Subcutaneous abdominal adipose tissue (tissue), 5 donors: ENCODE data around the gene RNF175.

ENCODE experiments used
- H3K27ac ChIP-seq: one replicate; pipeline ENCODE4 v1.7.0; 2013; ENCODE audit warnings: low read depth, mild to moderate bottlenecking, inconsistent platforms, low read length, moderate library complexity
- H3K27me3 ChIP-seq, 5 donors: one replicate each; pipeline ENCODE4 v1.7.0; 2013; ENCODE audit warnings: low read length in 5 of 5, inconsistent platforms in 1 of 5; ENCODE audit not compliant: control insufficient read depth in 5 of 5, insufficient read depth in 4 of 5
- H3K36me3 ChIP-seq, 5 donors: one replicate each; pipeline ENCODE4 v1.7.0; 2013; ENCODE audit warnings: low read length in 5 of 5; ENCODE audit not compliant: control insufficient read depth in 5 of 5, insufficient read depth in 5 of 5
- H3K4me1 ChIP-seq, 5 donors: one replicate each; pipeline ENCODE4 v1.7.0; 2013; ENCODE audit warnings: low read length in 5 of 5, mild to moderate bottlenecking in 3 of 5, moderate library complexity in 1 of 5; ENCODE audit not compliant: control insufficient read depth in 5 of 5, insufficient read depth in 5 of 5
- H3K4me3 ChIP-seq, 5 donors: one replicate each; pipeline ENCODE4 v1.7.0; 2013; ENCODE audit warnings: low read length in 5 of 5, low read depth in 1 of 5
- H3K9ac ChIP-seq, 5 donors: one replicate each; pipeline ENCODE4 v1.7.0; 2013; ENCODE audit warnings: low read length in 5 of 5, mild to moderate bottlenecking in 4 of 5, moderate library complexity in 3 of 5
- H3K9me3 ChIP-seq, 5 donors: one replicate each; pipeline ENCODE4 v1.7.0; 2013; ENCODE audit warnings: low read length in 5 of 5; ENCODE audit not compliant: control insufficient read depth in 5 of 5
- donor health status: healthy.
- donor health status: healthy.
- donor health status: healthy.
- donor health status: healthy.
- donor health status: healthy.

RNF175 gene

GRCh38 chr4:153792618-153793247 lies 32.9 kb upstream of the RNF175 start:
- no peaks in the 10 kb centered on the region for H3K36me3 ChIP-seq
- H3K9ac ChIP-seq: peak overlapping the region in 3 of 5 donors; percentile 1 to 62 (median 26)
- no peaks in the 10 kb centered on the region for H3K9me3 ChIP-seq
- peaks cover 21 to 50% (median 37%) of the 10 kb centered on the region in 5 donors for H3K27me3 ChIP-seq
- peaks cover 5 to 48% (median 47%) of the 10 kb centered on the region in 5 donors for H3K4me1 ChIP-seq
- no peak overlapping the region for H3K27ac ChIP-seq
- peak overlapping the region; percentile 40 to 70 (median 68) for H3K4me3 ChIP-seq

GRCh38 chr4:153791746-153792617 lies 32.2 kb upstream of the RNF175 start:
- Histone ChIP-seq H3K9ac (peak overlapping the region in 3 of 5 donors; percentile 1 to 81 (median 54)), H3K36me3 (no peaks in the 10 kb centered on the region), H3K4me3 (peak overlapping the region; percentile 40 to 86 (median 68)), H3K27me3 (peaks cover 21 to 56% (median 41%) of the 10 kb centered on the region in 5 donors), H3K4me1 (peaks cover 5 to 55% (median 49%) of the 10 kb centered on the region in 5 donors), H3K9me3 (no peaks in the 10 kb centered on the region), H3K27ac (no peak overlapping the region)

- no peak overlapping the region for H3K9ac ChIP-seq
- H3K27ac ChIP-seq: no peak overlapping the region
These were observed 31.2 kb upstream of the RNF175 start for GRCh38 chr4:153790962-153791551.

GRCh38 chr4:153790500-153790865 lies 30.7 kb upstream of the RNF175 start:
- no peak overlapping the region for H3K27ac ChIP-seq
- no peak overlapping the region for H3K9ac ChIP-seq
- H3K4me3 ChIP-seq: peak overlapping the region in 2 of 5 donors; percentile 4 to 53
- H3K9me3 ChIP-seq: no peaks in the 10 kb centered on the region
- peaks cover 21 to 64% (median 42%) of the 10 kb centered on the region in 5 donors for H3K27me3 ChIP-seq
- no peaks in the 10 kb centered on the region for H3K36me3 ChIP-seq
- peaks cover 5 to 61% (median 49%) of the 10 kb centered on the region in 5 donors for H3K4me1 ChIP-seq

More at GRCh38 chr4:153790962-153791551, 31.2 kb upstream of the RNF175 start:
- H3K4me3 ChIP-seq: peak overlapping the region in 4 of 5 donors; percentile 40 to 70 (median 68)
- H3K27me3 ChIP-seq: peaks cover 21 to 62% (median 42%) of the 10 kb centered on the region in 5 donors
- H3K4me1 ChIP-seq: peaks cover 5 to 60% (median 49%) of the 10 kb centered on the region in 5 donors
- H3K9me3 ChIP-seq: no peaks in the 10 kb centered on the region
- no peaks in the 10 kb centered on the region for H3K36me3 ChIP-seq

- Histone ChIP-seq H3K4me3 (peak overlapping the region in 3 of 5 donors; percentile 17 to 66 (median 56)), H3K27ac (no peak overlapping the region), H3K4me1 (peaks cover 5 to 61% (median 49%) of the 10 kb centered on the region in 5 donors), H3K9ac (peak overlapping the region in 1 of 5 donors; percentile 62), H3K27me3 (peaks cover 21 to 64% (median 42%) of the 10 kb centered on the region in 5 donors), H3K36me3 (no peaks in the 10 kb centered on the region), H3K9me3 (no peaks in the 10 kb centered on the region)
These were observed 30.1 kb upstream of the RNF175 start for GRCh38 chr4:153789741-153790499.

- no peaks in the 10 kb centered on the region for H3K36me3 ChIP-seq
- no peaks in the 10 kb centered on the region for H3K9me3 ChIP-seq
- H3K4me3 ChIP-seq: peak within 1 kb of the TSS; percentile 56 to 66 (median 62)
- H3K9ac ChIP-seq: peak within 1 kb of the TSS in 1 of 5 donors; percentile 62
- H3K4me1 ChIP-seq: peaks cover 5 to 61% (median 49%) of the 10 kb centered on the region in 5 donors
- H3K27ac ChIP-seq: no peak within 1 kb of the TSS
- H3K27me3 ChIP-seq: peaks cover 21 to 64% (median 42%) of the 10 kb centered on the region in 5 donors
These were observed 28.8 kb upstream of the RNF175 start, which contains the start of gene SFRP2 for GRCh38 chr4:153788413-153789276. Gene SFRP2 (minus strand): TSS chr4:153789083. CDS start chr4:153788835, 248 bp downstream.

GRCh38 chr4:153788051-153788412 lies 28.2 kb upstream of the RNF175 start:
- H3K27me3 ChIP-seq: peaks cover 21 to 64% (median 42%) of the 10 kb centered on the region in 5 donors
- no peaks in the 10 kb centered on the region for H3K9me3 ChIP-seq
- no peak overlapping the region for H3K9ac ChIP-seq
- H3K4me1 ChIP-seq: peaks cover 5 to 61% (median 49%) of the 10 kb centered on the region in 5 donors
- H3K4me3 ChIP-seq: peak overlapping the region; percentile 15 to 66 (median 62)
- H3K27ac ChIP-seq: no peak overlapping the region
- H3K36me3 ChIP-seq: peaks cover 0 to 2% (median 0%) of the 10 kb centered on the region in 5 donors

- H3K27me3 ChIP-seq: peaks cover 21 to 60% (median 41%) of the 10 kb centered on the region in 5 donors
These were observed 27.8 kb upstream of the RNF175 start for GRCh38 chr4:153787575-153787974.

More at GRCh38 chr4:153787575-153787974, 27.8 kb upstream of the RNF175 start:
- Histone ChIP-seq H3K36me3 (peaks cover 0 to 2% (median 0%) of the 10 kb centered on the region in 5 donors), H3K4me1 (peaks cover 5 to 57% (median 45%) of the 10 kb centered on the region in 5 donors), H3K9me3 (no peaks in the 10 kb centered on the region), H3K27ac (no peak overlapping the region), H3K4me3 (peak overlapping the region in 4 of 5 donors; percentile 15 to 66 (median 59)), H3K9ac (no peak overlapping the region)
